Testis (tissue), 2 donors: ENCODE data around the gene MEFV.

Source experiments
- CTCF ChIP-seq, 3 experiments: fragments of 450-650 bp in 2 of 3; fragments of 200-600 bp in 1 of 3; sonication (generic) in 1 of 3; IDR thresholded peaks; one replicate each; pipeline ENCODE4 v1.5.1; 2016 to 2019; ENCODE audit warnings: antibody characterized with exemption in 3 of 3, mild to moderate bottlenecking in 2 of 3, moderate library complexity in 1 of 3
- POLR2A ChIP-seq: fragments of 450-650 bp; IDR thresholded peaks from one replicate; pipeline ENCODE4 v1.6.1; 2017; ENCODE audit warnings: antibody characterized with exemption, mild to moderate bottlenecking, moderate library complexity

- TF ChIP-seq CTCF (IDR thresholded peaks at IDR 0.05) = no peak
- TF ChIP-seq POLR2A = no peak
These were observed 3.5 kb downstream of the MEFV start for GRCh38 chr16:3252967-3253366.
